Measurements from ENCODE around the gene ZNF638.

Gene ZNF638

GRCh38 chr2:71460595-71461303, 129.2 kb downstream of the ZNF638 start:
- Histone ChIP-seq H3K4me3 (ENCODE audit: low read length) (no peak overlapping the region), H3K27me3 (ENCODE audit: control insufficient read depth, insufficient read depth, low read length) (peaks cover 26% of the 10 kb centered on the region), H3K36me3 (ENCODE audit: control insufficient read depth, insufficient read depth, low read length) (no peaks in the 10 kb centered on the region), H3K4me1 (ENCODE audit: control insufficient read depth, insufficient read depth, low read length) (peaks cover 6% of the 10 kb centered on the region), H3K9ac (ENCODE audit: low read length) (no peak overlapping the region), H3K9me3 (ENCODE audit: control insufficient read depth, low read length) (no peaks in the 10 kb centered on the region)

DNA sequence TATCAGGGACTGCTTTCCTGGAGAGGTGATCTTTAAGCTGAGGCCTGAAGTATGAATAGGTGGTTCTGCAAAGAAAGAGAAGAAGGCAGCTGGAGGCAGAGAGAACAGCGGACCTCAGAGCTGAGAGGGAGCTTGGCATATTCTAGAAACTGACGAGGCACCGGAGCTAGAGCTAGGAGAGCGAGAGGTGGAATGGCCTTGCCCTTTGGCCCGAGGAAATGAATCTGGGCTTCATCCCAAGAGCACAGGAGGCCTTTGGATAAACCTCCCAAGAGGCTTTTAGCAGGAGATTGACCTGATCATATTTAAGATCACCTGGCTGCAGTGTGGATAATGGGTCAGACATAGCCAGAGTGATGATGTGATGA, 129.7 kb downstream of the ZNF638 start:
- Histone ChIP-seq H3K9ac (ENCODE audit: low read length) (no peak overlapping the region), H3K4me1 (ENCODE audit: control insufficient read depth, insufficient read depth, low read length) (peaks cover 12% of the 10 kb centered on the region), H3K4me3 (ENCODE audit: low read length) (no peak overlapping the region), H3K9me3 (ENCODE audit: control insufficient read depth, low read length) (no peaks in the 10 kb centered on the region), H3K27me3 (ENCODE audit: control insufficient read depth, insufficient read depth, low read length) (peaks cover 26% of the 10 kb centered on the region), H3K36me3 (ENCODE audit: control insufficient read depth, insufficient read depth, low read length) (no peaks in the 10 kb centered on the region)

DNA sequence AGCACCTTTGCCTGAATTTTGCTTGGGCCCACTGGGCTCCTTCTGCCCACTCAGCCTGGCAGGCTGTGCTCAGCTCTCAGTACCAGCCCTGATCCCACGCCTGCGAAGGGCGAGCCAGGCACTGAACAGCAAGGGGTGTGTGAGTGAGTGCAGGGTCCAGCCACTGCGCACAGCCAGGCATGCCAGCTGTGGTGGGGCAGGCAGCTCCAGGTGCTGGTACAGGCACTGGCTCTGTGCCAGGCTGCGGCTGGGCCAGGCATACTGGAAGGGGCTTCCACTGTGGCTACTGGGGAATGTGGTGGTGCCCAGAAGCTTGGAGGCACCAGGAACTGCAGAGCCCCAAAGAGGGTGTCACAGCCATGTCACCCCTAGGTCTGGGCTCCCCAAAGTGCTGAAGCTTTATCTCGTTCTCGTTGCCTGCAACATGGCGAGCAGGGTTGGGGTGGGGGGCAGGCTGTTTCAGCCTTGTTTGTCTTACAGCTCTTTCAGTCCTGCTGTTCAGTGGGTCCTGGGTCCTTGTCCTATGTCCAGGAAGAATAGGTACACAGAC, 130.5 kb downstream of the ZNF638 start:
- Histone ChIP-seq H3K27me3 (ENCODE audit: control insufficient read depth, insufficient read depth, low read length) (peaks cover 30% of the 10 kb centered on the region), H3K4me3 (ENCODE audit: low read length) (no peak overlapping the region), H3K9ac (ENCODE audit: low read length) (no peak overlapping the region), H3K36me3 (ENCODE audit: control insufficient read depth, insufficient read depth, low read length) (no peaks in the 10 kb centered on the region), H3K9me3 (ENCODE audit: control insufficient read depth, low read length) (no peaks in the 10 kb centered on the region), H3K4me1 (ENCODE audit: control insufficient read depth, insufficient read depth, low read length) (peaks cover 13% of the 10 kb centered on the region)

GRCh38 chr2:71462641-71463341, 131.2 kb downstream of the ZNF638 start:
- no peak overlapping the region for H3K4me3 ChIP-seq (ENCODE audit: low read length)
- peaks cover 37% of the 10 kb centered on the region for H3K27me3 ChIP-seq (ENCODE audit: control insufficient read depth, insufficient read depth, low read length)
- no peaks in the 10 kb centered on the region for H3K36me3 ChIP-seq (ENCODE audit: control insufficient read depth, insufficient read depth, low read length)
- H3K9ac ChIP-seq (ENCODE audit: low read length) = no peak overlapping the region
- H3K9me3 ChIP-seq (ENCODE audit: control insufficient read depth, low read length) = no peaks in the 10 kb centered on the region
- peaks cover 13% of the 10 kb centered on the region for H3K4me1 ChIP-seq (ENCODE audit: control insufficient read depth, insufficient read depth, low read length)

GRCh38 chr2:71463342-71463654, 131.7 kb downstream of the ZNF638 start:
- no peak overlapping the region for H3K4me3 ChIP-seq (ENCODE audit: low read length)
- H3K4me1 ChIP-seq (ENCODE audit: control insufficient read depth, insufficient read depth, low read length) = peaks cover 11% of the 10 kb centered on the region
- no peaks in the 10 kb centered on the region for H3K9me3 ChIP-seq (ENCODE audit: control insufficient read depth, low read length)
- H3K27me3 ChIP-seq (ENCODE audit: control insufficient read depth, insufficient read depth, low read length) = peaks cover 42% of the 10 kb centered on the region
- H3K9ac ChIP-seq (ENCODE audit: low read length) = no peak overlapping the region
- H3K36me3 ChIP-seq (ENCODE audit: control insufficient read depth, insufficient read depth, low read length) = no peaks in the 10 kb centered on the region

DNA sequence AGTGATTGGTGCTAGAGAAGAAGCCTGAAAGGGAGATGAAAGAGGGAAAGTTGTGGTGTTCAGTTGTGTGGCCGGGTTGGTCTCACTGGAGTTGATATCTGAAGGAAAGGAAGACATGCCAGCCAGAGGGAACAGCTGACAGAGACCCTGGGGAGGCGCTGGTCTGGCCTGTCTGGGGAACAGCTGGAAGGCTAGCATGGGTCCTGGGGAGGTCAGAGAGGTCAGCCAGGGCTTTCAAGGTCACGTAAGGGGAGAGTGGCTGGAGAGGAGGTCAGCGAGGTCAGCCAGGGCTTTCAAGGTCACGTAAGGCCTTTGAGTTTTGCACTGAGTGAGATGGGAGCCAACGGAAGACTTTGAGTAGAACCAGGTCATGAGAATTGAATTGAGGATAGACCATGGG, 132.8 kb downstream of the ZNF638 start:
- H3K4me1 ChIP-seq (ENCODE audit: control insufficient read depth, insufficient read depth, low read length) = peaks cover 11% of the 10 kb centered on the region
- H3K9me3 ChIP-seq (ENCODE audit: control insufficient read depth, low read length) = no peaks in the 10 kb centered on the region
- no peaks in the 10 kb centered on the region for H3K36me3 ChIP-seq (ENCODE audit: control insufficient read depth, insufficient read depth, low read length)
- H3K27me3 ChIP-seq (ENCODE audit: control insufficient read depth, insufficient read depth, low read length) = peaks cover 43% of the 10 kb centered on the region
- H3K9ac ChIP-seq (ENCODE audit: low read length) = no peak overlapping the region
- no peak overlapping the region for H3K4me3 ChIP-seq (ENCODE audit: low read length)

GRCh38 chr2:71465356-71465755, 133.8 kb downstream of the ZNF638 start:
- H3K27me3 ChIP-seq (ENCODE audit: control insufficient read depth, insufficient read depth, low read length) = peaks cover 43% of the 10 kb centered on the region
- no peaks in the 10 kb centered on the region for H3K9me3 ChIP-seq (ENCODE audit: control insufficient read depth, low read length)
- no peaks in the 10 kb centered on the region for H3K36me3 ChIP-seq (ENCODE audit: control insufficient read depth, insufficient read depth, low read length)
- H3K9ac ChIP-seq (ENCODE audit: low read length) = no peak overlapping the region
- H3K4me3 ChIP-seq (ENCODE audit: low read length) = no peak overlapping the region
- peaks cover 11% of the 10 kb centered on the region for H3K4me1 ChIP-seq (ENCODE audit: control insufficient read depth, insufficient read depth, low read length)

DNA sequence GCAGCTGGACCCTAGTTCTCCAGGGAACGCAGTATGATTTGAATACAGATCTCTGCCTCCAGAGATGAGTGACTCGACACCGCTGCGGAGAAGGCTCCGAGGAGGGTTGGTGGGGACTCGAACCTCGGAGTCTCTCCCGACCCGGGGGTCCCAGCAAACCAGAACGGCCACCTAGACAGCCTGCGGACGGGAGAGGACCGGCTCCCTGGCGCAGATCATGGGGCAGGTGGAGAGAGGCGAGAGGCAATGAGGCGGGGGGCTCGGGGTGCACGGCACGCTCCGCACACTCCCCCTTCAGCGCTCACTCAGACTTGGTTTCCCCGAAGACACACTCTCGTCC, 134.3 kb downstream of the ZNF638 start:
- Histone ChIP-seq H3K4me3 (ENCODE audit: low read length) (peak overlapping the region; percentile 14), H3K4me1 (ENCODE audit: control insufficient read depth, insufficient read depth, low read length) (peaks cover 11% of the 10 kb centered on the region), H3K36me3 (ENCODE audit: control insufficient read depth, insufficient read depth, low read length) (no peaks in the 10 kb centered on the region), H3K9ac (ENCODE audit: low read length) (no peak overlapping the region), H3K27me3 (ENCODE audit: control insufficient read depth, insufficient read depth, low read length) (peaks cover 43% of the 10 kb centered on the region), H3K9me3 (ENCODE audit: control insufficient read depth, low read length) (no peaks in the 10 kb centered on the region)

DNA sequence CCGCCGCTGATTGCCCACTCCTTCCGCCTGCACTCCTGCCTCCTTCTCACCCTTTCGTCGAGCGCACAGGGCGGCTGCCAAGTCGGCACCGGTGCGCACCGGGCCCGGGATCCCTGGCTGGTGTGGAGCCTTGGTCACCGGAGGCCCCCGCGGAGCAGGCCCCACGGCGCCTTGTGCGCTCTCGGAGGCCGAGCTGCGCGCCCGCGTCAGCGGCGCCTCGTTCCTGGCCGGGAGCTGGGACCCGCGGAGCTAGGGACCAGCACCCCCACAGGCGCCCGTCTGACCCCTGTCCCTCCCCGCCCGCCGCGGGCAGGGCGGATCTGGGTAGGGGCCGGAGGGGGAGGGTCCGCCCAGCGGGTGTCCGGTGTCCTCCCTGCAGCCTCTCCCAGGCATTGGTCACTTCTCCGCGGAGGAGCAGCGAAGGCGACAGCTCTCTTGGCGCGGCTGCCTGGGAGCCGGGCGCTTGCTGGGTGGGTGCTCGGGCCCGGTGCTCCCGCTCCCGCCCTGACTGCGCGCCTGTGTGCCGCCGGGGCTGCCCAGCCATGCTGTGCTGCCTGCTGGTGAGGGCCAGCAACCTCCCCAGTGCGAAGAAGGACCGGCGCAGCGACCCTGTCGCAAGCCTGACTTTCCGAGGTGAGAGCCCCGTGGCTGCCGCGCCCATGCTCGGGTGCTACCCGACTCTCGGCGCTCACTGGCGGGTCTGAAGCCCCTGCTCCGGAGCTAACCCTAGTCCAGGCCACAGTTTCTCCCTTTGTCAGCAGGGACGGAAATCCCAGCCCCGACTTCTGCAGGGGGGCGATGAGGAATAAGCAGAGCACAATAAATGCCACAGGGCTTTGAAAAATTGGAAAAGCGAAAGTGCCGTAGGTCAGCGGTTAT, 135.0 kb downstream of the ZNF638 start:
- no peaks in the 10 kb centered on the region for H3K36me3 ChIP-seq (ENCODE audit: control insufficient read depth, insufficient read depth, low read length)
- H3K9ac ChIP-seq (ENCODE audit: low read length) = peak overlapping the region; percentile 4
- H3K4me1 ChIP-seq (ENCODE audit: control insufficient read depth, insufficient read depth, low read length) = peaks cover 11% of the 10 kb centered on the region
- H3K27me3 ChIP-seq (ENCODE audit: control insufficient read depth, insufficient read depth, low read length) = peaks cover 43% of the 10 kb centered on the region
- H3K4me3 ChIP-seq (ENCODE audit: low read length) = peak overlapping the region; percentile 14
- H3K9me3 ChIP-seq (ENCODE audit: control insufficient read depth, low read length) = no peaks in the 10 kb centered on the region

DNA sequence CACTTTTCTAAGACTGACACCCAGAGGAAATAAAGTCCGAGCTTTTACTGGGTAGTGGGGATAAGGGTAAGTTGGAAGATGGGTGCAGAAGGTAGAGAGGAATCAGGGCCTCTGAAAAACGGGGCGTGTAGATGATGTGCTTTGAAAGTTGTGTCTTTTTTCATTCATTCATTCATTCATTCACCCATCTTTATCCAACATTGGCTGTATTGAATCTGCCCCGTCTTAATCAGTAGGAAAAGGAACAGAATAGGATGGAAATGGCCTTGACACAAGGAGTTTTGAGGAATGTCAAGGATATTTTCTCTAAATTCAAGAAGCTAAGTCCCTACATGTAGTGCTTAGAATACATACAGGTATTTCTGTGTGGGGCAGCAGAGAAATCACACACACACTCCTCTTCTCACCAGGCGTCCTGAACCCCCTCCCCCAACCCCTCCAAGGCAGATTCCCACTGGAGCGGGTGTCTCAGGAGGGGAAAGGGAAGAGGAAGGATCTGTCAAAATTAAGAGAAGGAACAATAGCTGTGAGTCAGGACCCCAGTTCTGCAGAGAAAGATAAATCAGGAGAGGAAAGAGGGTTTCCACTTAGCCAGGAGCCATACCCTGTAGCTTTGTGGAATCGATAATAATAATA, 135.7 kb downstream of the ZNF638 start:
- peaks cover 43% of the 10 kb centered on the region for H3K27me3 ChIP-seq (ENCODE audit: control insufficient read depth, insufficient read depth, low read length)
- peaks cover 11% of the 10 kb centered on the region for H3K4me1 ChIP-seq (ENCODE audit: control insufficient read depth, insufficient read depth, low read length)
- H3K9ac ChIP-seq (ENCODE audit: low read length) = peak overlapping the region; percentile 4
- no peak overlapping the region for H3K4me3 ChIP-seq (ENCODE audit: low read length)
- no peaks in the 10 kb centered on the region for H3K36me3 ChIP-seq (ENCODE audit: control insufficient read depth, insufficient read depth, low read length)
- H3K9me3 ChIP-seq (ENCODE audit: control insufficient read depth, low read length) = no peaks in the 10 kb centered on the region

GRCh38 chr2:71468279-71469015, 136.9 kb downstream of the ZNF638 start:
- Histone ChIP-seq H3K4me3 (ENCODE audit: low read length) (no peak overlapping the region), H3K27me3 (ENCODE audit: control insufficient read depth, insufficient read depth, low read length) (peaks cover 40% of the 10 kb centered on the region), H3K4me1 (ENCODE audit: control insufficient read depth, insufficient read depth, low read length) (peaks cover 11% of the 10 kb centered on the region)

More at GRCh38 chr2:71468279-71469015, 136.9 kb downstream of the ZNF638 start:
- Histone ChIP-seq H3K36me3 (ENCODE audit: control insufficient read depth, insufficient read depth, low read length) (no peaks in the 10 kb centered on the region), H3K9ac (ENCODE audit: low read length) (no peak overlapping the region), H3K9me3 (ENCODE audit: control insufficient read depth, low read length) (no peaks in the 10 kb centered on the region)
